HG03025 (cell line): ENCODE measurements around the gene SCFD1.
"Not testable (repeated sequence)": the region's sequence is repeated elsewhere in the genome, so short reads cannot be mapped to it uniquely, and the experiment has no call there.

Source experiments
- ATAC-seq: cut with Tn5 transposase; IDR thresholded peaks from one replicate; pipeline ENCODE4 v1.9.1; 2021; ENCODE audit warnings: mild to moderate bottlenecking, moderate library complexity; ENCODE audit not compliant: unreplicated experiment, low FRiP score

SCFD1 gene, protein sequence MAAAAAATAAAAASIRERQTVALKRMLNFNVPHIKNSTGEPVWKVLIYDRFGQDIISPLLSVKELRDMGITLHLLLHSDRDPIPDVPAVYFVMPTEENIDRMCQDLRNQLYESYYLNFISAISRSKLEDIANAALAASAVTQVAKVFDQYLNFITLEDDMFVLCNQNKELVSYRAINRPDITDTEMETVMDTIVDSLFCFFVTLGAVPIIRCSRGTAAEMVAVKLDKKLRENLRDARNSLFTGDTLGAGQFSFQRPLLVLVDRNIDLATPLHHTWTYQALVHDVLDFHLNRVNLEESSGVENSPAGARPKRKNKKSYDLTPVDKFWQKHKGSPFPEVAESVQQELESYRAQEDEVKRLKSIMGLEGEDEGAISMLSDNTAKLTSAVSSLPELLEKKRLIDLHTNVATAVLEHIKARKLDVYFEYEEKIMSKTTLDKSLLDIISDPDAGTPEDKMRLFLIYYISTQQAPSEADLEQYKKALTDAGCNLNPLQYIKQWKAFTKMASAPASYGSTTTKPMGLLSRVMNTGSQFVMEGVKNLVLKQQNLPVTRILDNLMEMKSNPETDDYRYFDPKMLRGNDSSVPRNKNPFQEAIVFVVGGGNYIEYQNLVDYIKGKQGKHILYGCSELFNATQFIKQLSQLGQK

DNA sequence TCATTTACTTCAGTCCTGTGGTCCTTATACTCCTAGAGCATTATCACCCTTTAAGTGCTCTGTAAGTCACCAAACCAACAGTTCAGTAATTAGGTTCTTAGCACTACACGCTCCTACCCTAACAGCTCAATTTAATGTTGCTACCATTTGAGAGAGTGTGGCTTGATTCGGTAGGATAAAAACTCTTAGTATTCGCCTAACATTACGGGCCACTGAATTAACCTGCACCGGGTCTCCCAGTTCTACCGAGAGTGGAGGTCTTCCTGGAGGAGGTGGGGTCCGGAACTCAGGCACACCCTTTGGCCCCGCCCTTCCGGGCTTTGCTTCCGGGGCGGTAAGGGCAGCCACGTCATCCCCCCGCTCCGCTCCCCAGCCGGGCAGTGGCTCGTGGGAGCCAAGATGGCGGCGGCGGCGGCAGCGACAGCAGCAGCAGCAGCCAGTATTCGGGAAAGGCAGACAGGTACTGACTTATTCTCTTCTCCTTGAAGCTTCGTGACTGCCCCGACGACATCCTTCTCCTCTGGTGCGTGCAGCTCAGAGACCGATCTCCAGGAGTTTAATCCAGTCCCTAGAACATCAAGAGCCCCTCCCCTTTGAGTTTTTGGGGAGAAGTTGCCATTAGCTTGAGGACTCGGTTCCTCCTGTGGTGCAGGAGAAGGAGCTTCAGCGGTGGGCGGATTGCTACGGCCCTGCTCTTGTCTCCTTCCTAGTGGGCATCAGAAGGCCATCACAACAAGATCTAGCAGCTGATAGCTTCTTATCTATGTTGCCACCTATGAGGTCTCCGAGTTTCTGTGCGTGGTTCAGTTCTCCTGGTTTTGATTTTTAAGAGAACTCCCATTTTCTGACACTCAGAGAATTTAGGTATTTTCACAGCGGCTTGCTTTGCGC lies at the start of gene SCFD1:
Gene SCFD1, plus strand, starts transcription at position 380 of the 891 bp plus-strand sequence. Its CDS starts 20 bp downstream, at position 400.
- peak; percentile 93 for ATAC-seq

DNA sequence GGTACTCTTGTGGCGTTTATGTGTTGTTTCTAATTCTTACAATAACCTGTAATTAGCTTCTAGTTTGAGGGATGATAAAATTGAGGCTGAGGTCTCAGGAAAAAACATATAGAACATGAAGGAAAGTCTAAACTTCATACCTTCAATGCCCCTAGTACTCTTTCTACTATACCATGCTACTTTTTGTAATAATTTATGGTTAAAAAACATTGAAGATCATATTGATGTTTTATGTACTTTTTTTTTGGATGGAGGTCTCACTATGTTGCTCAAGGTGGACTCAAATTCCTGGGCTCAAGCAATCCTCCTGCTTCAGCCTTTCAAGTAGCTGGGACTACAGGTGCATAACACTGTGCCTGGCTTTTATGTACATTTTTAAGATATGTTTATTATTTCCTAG lies 49.3 kb upstream of the SCFD1 start:
- ATAC-seq = no peak

DNA sequence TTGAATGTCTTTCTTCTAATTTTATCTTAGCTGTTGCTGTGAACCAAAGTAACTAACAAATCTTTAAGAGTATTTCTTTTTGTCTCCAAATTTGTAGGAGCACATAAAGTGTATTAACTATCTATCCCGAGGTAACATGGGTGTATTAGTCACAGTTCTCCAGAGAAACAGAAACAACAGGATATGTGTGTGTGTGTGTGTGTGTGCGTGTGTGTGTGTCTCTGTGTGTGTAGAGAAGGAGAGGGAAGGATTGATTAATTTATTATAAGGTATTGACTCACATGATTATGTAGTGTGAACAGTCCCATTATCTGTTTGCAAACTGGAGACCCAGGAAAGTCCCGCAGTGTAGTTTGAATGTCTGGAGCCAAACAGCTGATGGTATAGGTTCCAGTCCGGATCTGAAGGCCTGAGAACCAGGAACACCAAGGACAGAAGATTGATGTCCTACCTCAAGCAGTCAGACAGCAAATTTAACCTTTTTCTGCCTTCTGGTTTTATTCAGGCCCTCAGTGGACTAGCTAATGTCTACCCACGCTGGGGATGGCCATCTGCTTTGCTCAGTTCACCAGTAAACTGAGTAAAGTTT lies 48.8 kb upstream of the SCFD1 start:
- no peak for ATAC-seq

DNA sequence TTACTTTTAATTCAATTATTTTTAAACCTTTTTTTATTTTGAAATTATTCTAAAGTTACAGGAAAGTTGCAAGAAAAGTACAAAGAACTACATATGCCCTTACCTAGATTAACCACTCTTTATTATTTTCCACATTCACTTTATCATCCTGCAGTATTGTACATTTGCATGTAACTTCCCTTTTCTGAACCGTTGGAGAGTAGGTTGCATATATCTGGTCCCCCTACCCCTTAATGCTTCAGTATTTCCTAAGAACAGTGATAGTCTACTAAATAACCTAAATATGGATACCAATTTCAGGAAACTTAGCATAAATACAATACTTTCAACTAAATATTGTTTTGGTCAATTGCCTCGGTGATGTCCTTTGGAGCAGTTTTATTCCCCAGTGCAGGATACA lies 48.2 kb upstream of the SCFD1 start:
- no peak for ATAC-seq

DNA sequence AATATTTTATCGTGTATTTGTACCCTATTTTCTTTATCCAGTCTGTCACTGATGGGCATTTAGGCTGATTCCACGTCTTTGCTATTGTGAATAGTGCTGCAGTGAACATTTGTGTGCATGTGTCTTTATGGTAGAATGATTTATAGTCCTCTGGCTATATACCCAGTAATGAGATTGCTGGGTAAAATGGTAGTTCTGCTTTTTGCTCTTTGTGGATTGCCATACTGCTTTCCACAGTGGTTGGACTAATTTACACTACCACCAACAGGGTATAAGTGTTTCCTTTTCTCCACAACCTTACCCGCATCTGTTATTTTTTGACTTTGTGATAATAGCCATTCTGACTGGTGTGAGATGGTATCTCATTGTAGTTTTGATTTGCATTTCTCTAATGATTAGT lies 47.3 kb upstream of the SCFD1 start:
- not testable (repeated sequence) for ATAC-seq

DNA sequence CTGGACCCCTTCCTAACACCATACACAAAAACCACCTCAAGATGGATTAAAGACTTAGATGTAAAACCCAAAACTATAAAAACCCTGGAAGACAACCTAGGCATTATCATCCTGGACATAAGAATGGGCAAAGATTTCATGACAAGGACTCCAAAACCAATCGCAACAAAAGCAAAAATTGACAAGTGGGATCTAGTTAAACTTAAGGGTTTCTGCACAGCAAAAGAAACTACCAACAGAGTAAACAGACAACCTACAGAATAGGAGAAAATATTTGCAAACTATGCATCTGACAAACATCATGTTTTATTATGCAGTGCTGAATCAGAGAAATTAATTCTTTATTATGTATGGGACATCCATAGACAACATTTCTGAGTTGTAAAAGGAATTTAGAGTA lies 45.8 kb upstream of the SCFD1 start:
- ATAC-seq = not testable (repeated sequence)

DNA sequence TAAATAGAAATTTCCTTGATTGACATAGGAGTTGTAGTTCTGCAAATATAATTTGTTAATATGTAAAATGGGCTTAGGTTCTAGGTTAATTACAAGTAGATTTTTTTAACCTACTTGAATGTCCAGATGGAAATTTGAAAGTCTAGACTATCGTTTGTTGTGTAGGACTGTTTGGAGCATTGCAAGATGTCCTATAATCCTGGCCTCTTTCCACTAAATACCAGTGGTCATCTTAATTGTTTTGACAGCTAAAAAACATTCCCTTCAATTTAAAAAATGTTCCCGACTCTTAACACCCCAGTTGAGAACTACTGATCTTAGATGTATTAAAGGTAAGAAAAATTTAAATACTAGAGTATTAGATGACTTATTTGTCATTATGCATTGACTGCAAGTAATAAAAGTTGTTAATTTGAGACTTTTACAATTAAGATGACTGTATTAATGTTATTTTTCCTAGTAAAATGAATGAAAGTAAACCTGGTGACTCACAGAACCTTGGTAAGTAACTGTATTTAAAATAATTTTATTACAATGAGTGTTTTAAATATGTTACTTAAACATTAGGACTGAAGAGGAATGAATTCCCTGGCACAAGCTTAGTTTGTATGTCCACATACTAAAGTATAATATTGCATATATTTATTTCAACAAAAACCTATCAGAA lies 41.4 kb upstream of the SCFD1 start:
- no peak for ATAC-seq

DNA sequence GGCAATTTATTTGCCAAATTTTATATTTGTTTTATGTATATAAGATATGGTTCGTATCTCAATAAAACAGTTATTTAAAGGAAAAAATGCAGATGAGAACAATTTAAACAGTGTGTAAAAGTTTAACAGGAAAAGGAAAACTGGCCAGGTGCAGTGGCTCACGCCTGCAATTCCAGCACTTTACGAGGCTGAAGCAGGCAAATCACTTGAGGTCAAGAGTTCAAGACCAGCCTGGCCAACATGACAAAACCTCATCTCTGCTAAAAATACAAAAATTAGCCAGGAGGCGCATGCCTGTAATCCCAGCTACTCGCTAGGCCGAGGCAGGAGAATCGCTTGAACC lies 40.9 kb upstream of the SCFD1 start:
- no peak for ATAC-seq

DNA sequence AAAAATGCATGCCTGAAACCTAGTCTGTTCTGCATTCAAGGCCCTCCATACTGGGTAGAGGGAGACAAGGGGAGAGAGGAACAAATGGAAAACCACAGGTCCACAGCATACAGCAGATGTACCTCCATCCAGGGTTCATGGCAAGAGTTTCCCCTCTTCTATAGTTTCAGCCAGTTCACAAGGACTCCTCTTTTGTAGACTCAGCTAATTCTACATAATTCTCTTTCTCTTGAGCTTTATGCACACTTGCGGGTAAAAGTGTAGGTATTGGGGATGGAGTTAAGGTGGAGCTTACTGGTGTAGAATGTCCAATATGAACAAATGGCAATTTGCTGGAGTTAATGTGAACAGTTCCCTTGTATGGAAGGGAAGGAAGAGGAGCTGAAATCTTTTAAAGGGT lies 39.7 kb upstream of the SCFD1 start:
- ATAC-seq = no peak

DNA sequence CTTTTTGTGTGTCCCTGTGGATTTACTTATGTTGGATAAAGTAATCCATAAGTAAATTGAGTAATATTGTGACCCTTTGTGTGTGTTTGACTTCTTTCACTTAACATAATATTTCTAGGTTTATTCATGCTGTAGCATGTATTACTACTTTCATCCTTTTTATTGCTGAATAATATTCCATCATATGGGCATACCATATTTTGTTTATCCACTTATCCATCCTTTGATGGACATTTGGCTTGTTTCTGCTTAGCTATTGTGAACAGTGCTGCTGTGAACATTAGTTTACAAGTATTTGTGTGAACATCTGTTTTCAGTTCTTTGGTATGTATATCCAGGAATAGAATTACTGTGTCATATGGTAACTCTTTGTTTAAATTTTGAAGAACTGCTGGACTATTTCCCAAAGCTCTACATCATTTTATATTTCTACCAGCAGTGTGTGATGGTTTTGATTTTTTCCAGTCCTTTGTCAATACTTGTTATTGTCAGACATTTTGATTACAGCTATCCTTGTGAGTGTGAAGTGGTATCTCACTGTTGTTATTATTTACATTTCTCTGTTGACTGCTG lies 38.0 kb upstream of the SCFD1 start:
- no peak for ATAC-seq

DNA sequence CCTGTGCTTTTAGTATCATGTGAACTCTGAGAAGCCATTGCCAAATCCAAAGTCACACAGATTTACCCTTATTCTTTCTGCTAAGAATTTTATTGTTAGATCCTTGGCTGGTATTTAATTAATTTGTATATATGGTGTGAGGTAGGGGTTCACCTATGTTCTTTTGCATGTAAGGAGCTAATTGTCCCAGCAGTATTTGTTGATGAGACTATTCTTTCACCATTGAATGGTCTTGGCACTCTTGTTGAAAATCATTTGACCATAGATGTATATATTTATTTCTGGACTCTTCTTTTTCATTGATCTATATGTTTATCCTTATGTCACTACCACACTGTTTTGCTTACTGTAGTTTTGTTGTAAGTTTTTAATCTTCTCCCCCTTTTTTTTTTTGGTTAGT lies 36.9 kb upstream of the SCFD1 start:
- ATAC-seq = no peak

DNA sequence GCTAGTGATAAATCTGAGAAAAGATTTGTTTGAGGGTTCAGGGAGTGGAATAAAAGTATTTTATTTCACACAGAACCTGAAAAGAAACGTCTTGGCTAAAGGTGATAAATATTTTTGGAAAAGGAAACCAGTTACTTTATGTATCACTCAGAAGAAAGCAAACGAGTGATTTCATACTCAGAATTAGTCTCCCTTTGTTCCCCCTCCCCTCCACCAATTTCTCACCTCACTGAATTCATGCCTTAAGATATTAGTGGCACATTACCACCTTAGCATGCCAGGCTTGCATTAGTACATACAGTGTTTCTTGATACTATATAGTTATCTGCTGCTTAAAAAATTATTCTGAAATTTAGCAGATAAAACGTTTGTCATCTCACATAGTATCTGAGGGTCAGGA lies 35.0 kb upstream of the SCFD1 start:
- ATAC-seq = no peak

DNA sequence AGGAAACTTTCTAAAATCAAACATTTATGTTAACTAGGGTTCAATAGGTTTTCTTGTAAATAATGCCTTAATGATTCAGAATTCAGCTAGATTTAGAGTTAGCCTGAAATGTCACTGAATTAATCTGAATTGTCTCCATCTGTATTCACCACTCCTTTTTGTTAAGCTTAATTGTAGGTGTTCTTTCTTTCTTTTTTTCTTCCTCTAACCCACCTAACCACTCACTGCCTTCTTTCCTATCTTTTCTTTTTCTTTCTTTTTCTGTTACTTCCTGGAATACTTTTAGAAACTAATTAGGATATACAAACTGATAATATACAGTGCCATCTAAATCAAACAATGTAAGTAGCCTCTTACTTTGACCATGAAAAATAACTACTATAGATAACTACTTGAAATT lies 33.2 kb upstream of the SCFD1 start:
- no peak for ATAC-seq

DNA sequence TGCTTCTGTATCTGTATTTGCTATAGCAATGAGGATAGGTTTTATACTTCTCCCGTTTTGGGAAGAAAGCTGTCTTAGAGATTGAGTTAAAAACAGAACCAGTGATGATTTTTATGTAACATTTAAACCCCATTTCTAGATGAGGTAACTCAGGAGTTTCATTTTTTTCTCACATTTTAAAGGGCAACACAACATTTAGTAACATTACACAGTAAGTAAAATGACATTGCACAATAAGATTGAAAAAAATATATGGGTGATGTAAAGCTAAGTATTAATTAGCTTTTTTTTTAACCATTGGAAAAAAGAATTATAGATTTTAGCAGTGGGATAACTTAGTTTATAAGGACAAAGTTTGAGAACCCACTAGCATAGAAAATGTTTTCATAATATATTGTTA lies 25.2 kb upstream of the SCFD1 start:
- ATAC-seq = no peak

DNA sequence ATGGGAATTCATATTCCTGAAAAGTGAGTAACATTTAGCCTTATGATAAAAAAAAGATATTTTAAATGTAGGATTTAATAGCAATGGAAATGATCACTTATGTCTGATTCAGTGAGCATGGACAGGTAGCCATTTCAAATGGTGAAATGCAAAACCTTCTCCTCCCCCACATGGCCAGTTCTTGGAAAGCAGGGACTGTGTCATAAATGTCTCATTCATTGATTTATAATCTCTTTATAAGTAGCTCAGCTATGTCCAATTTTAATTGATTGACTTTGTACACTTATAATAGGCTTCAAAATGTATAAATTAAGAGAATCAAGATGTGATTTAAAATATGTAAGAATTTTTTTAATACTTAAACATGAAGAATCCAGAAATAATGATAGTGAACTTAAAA lies 24.6 kb upstream of the SCFD1 start:
- no peak for ATAC-seq

DNA sequence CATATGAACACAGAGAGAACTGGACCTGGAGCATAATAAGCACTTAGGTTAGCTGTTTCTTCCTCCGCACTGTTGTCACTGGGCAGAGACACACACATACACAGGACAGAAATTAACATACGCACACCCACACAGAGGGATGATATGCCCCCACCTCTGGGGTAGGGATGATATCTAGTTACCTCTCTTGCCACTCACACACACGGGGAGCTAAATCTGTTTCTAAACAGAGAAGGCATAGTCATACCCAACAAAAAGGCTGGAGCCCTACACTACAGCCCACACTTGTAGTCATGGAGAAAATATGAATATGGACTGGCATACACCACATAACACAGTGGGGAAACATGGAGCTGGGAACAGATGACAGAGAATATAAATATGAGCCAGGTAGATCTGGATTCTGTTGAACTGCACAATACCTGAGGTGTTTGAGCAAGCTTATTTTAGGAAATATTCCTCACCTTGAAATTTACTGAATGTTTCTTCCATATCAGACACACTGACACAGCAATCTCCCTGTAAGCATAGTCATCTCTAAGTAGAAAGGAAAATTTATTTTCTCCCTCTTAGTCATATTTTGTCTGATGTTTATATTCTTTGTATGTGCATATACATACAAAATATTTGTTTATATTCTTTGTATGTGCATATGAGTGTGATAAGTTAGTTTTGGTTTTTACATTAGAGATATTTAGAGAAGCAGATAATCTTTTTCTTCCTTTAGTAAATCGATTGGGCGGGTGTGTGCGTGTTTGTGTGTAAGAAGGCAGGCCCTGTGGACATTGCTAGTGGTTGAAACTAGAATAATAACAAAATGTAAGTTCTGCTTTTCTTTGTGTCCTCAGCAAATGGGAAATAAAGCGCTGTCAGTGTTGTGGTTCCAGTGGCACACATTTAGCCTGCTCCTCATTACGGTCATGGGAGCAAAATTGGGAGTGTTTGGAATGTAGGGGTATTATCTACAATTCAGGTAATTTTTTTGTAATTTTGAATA lies 20.9 kb upstream of the SCFD1 start:
- ATAC-seq = no peak

DNA sequence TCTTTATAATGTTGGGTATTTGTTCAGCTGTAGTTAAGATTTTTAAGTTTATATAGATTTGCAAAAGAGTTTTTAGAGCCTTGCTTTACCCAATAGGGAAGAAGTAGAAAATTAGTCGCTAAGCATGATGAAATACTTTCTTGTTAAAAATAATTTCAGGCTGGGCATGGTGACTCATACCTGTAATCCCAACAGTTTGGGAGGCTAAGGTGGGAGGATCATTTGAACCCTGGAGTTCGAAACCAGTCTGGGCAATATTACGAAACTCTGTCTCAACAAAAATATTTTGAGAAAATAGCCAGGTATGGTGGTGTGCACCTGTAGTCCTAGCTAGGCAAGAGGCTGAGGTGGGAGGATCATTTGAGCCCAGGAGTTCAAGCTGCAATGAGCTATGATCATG lies 18.7 kb upstream of the SCFD1 start:
- no peak for ATAC-seq

DNA sequence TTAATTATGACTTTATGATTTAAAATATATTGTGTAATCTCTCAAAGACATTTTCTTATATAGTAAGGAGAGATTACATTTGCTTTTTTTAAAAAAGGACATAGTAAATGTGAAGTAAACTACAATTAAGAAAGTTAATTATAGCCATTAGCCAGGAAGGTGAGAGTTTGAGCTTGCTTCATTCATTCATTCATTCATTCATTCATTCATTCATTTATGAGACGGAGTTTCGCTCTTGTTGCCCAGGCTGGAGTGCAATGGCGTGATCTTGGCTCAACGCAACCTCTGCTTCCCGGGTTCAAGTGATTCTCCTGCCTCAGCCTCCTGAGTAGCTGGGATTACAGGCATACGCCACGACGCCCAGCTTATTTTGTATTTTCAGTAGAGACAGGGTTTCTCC lies 17.4 kb upstream of the SCFD1 start:
- ATAC-seq = not testable (repeated sequence)
